CD4-positive, alpha-beta T cell treated with Interleukin-12 subunit alpha and Interleukin-12 subunit beta, for 1 hour (primary cell): ENCODE data around the gene RBM10.
"Not testable (repeated sequence)": the region's sequence is repeated elsewhere in the genome, so short reads cannot be mapped to it uniquely, and the experiment has no call there.

Experiments
- DNase-seq: peaks from one replicate; pipeline ENCODE4 v3.0.0-alpha.2; 2020

Gene RBM10

GRCh38 chrX:47144626-47145394, at the start of gene RBM10, which contains the start of gene NDUFB11:
RBM10 (plus strand) TSS chrX:47145221; CDS start chrX:47147482, 2,261 bp downstream.
NDUFB11 (minus strand) TSS chrX:47144702; CDS start chrX:47144679, 23 bp downstream.
- DNase-seq, result peak; percentile 93

- DNase-seq, result no peak
These were observed 48.0 kb upstream of the RBM10 start for GRCh38 chrX:47097018-47097417.

- DNase-seq, result no peak
These were observed 46.5 kb upstream of the RBM10 start for GRCh38 chrX:47098338-47099094.

GRCh38 chrX:47101206-47101605, 43.8 kb upstream of the RBM10 start:
- no peak for DNase-seq

GRCh38 chrX:47110936-47111615, 33.9 kb upstream of the RBM10 start:
- DNase-seq, result not testable (repeated sequence)

GRCh38 chrX:47112316-47112954, 32.6 kb upstream of the RBM10 start:
- no peak for DNase-seq

GRCh38 chrX:47116551-47117110, 28.4 kb upstream of the RBM10 start:
- not testable (repeated sequence) for DNase-seq

GRCh38 chrX:47124466-47124865, 20.6 kb upstream of the RBM10 start:
- not testable (repeated sequence) for DNase-seq

- peak; percentile 93 for DNase-seq
These were observed 15.7 kb upstream of the RBM10 start for GRCh38 chrX:47129157-47129898.

- no peak for DNase-seq
These were observed 15.1 kb upstream of the RBM10 start for GRCh38 chrX:47129899-47130358.

- DNase-seq, result no peak
These were observed 11.5 kb upstream of the RBM10 start for GRCh38 chrX:47133493-47133892.

GRCh38 chrX:47135650-47136049, 9.4 kb upstream of the RBM10 start:
- DNase-seq, result not testable (repeated sequence)

GRCh38 chrX:47138171-47138570, 6.8 kb upstream of the RBM10 start:
- no peak for DNase-seq

- peak; percentile 44 for DNase-seq
These were observed 961 bp upstream of the RBM10 start for GRCh38 chrX:47143894-47144625.

GRCh38 chrX:47145395-47146120, 537 bp downstream of the RBM10 start:
- DNase-seq, result no peak

- DNase-seq, result no peak
These were observed 1.3 kb downstream of the RBM10 start for GRCh38 chrX:47146121-47146935.

- no peak for DNase-seq
These were observed 2.2 kb downstream of the RBM10 start for GRCh38 chrX:47146936-47147859.

GRCh38 chrX:47148946-47149345, 3.9 kb downstream of the RBM10 start:
- no peak for DNase-seq
